Measurements from ENCODE around the gene TSPAN11.

Gene TSPAN11

GRCh38 chr12:30902596-30902995 lies 24.0 kb upstream of the TSPAN11 start:
- Histone ChIP-seq H3K36me3 (replicated peaks in 1 of 2; ENCODE audit: control insufficient read depth in 2 of 2, insufficient read depth in 2 of 2, low read length in 2 of 2) (no peaks in the 10 kb centered on the region), H3K27ac (replicated peaks; ENCODE audit: low read length) (no peak overlapping the region), H2BK12ac (ENCODE audit: low read length) (no peak overlapping the region), H3K4me3 (ENCODE audit: low read length in 2 of 2) (no peak overlapping the region), H3K18ac (ENCODE audit: low read length) (no peak overlapping the region), H3K4me2 (ENCODE audit: insufficient read depth, low read length, poor library complexity, severe bottlenecking) (no peak overlapping the region), H2BK120ac (ENCODE audit: low read depth, low read length) (no peak overlapping the region), H3K23ac (ENCODE audit: low read depth, low read length, poor library complexity) (no peak overlapping the region), H2BK15ac (ENCODE audit: low read length) (no peak overlapping the region), H3K27me3 (ENCODE audit: control insufficient read depth in 3 of 3, insufficient read depth in 3 of 3, low read depth in 1 of 3, low read length in 3 of 3) (peaks cover 0 to 4% (median 0%) of the 10 kb centered on the region in 3 experiments), H3K79me1 (ENCODE audit: low read depth, low read length) (no peaks in the 10 kb centered on the region), H2AFZ (ENCODE audit: low read length) (no peak overlapping the region), H2AK5ac (ENCODE audit: low read depth, low read length) (no peak overlapping the region), H4K91ac (ENCODE audit: low read depth, low read length, poor library complexity) (no peak overlapping the region), H3K4ac (ENCODE audit: low read length) (no peak overlapping the region), H3K9ac (ENCODE audit: low read depth, low read length, poor library complexity) (no peak overlapping the region), H3K4me1 (ENCODE audit: control insufficient read depth in 2 of 2, insufficient read depth in 1 of 2, low read depth in 1 of 2, low read length in 2 of 2) (peaks cover 0 to 5% of the 10 kb centered on the region in 2 donors), H4K8ac (ENCODE audit: low read depth, low read length) (no peak overlapping the region), H2BK5ac (ENCODE audit: low read length) (no peak overlapping the region), H3K9me3 (replicated peaks in 1 of 2; ENCODE audit: control insufficient read depth in 2 of 2, insufficient read depth in 1 of 2, low read depth in 1 of 2, low read length in 2 of 2) (peaks cover 0 to 3% of the 10 kb centered on the region in 2 donors), H3K14ac (ENCODE audit: low read length) (no peak overlapping the region)
- DNase-seq (ENCODE audit: low spot score) = no peak
- no CpG with 5 or more reads among the region's 4 CpGs for WGBS, 2 donors (ENCODE audit: extremely low coverage in 2 of 2, insufficient read length in 2 of 2, insufficient replicate concordance in 1 of 2)

GRCh38 chr12:30905463-30906009 lies 21.0 kb upstream of the TSPAN11 start:
- H2BK12ac ChIP-seq (ENCODE audit: low read length) = no peak overlapping the region
- H2AK5ac ChIP-seq (ENCODE audit: low read depth, low read length) = no peak overlapping the region
- no peak overlapping the region for H2BK15ac ChIP-seq (ENCODE audit: low read length)
- H2BK5ac ChIP-seq (ENCODE audit: low read length) = no peak overlapping the region
- H3K4me2 ChIP-seq (ENCODE audit: insufficient read depth, low read length, poor library complexity, severe bottlenecking) = no peak overlapping the region
- no peak overlapping the region for H3K4ac ChIP-seq (ENCODE audit: low read length)
- no peak overlapping the region for H4K8ac ChIP-seq (ENCODE audit: low read depth, low read length)
- H3K18ac ChIP-seq (ENCODE audit: low read length) = no peak overlapping the region
- H3K9ac ChIP-seq (ENCODE audit: low read depth, low read length, poor library complexity) = no peak overlapping the region
- H3K4me1 ChIP-seq (ENCODE audit: control insufficient read depth in 2 of 2, insufficient read depth in 1 of 2, low read depth in 1 of 2, low read length in 2 of 2) = peaks cover 0 to 5% of the 10 kb centered on the region in 2 donors
- no peak overlapping the region for H4K91ac ChIP-seq (ENCODE audit: low read depth, low read length, poor library complexity)
- peaks cover 0 to 4% (median 0%) of the 10 kb centered on the region in 3 experiments for H3K27me3 ChIP-seq (ENCODE audit: control insufficient read depth in 3 of 3, insufficient read depth in 3 of 3, low read depth in 1 of 3, low read length in 3 of 3)
- H3K9me3 ChIP-seq (replicated peaks in 1 of 2; ENCODE audit: control insufficient read depth in 2 of 2, insufficient read depth in 1 of 2, low read depth in 1 of 2, low read length in 2 of 2) = peaks cover 0 to 3% of the 10 kb centered on the region in 2 donors
- no peak overlapping the region for H2BK120ac ChIP-seq (ENCODE audit: low read depth, low read length)
- no CpG with 5 or more reads among the region's 6 CpGs for WGBS, 2 donors (ENCODE audit: extremely low coverage in 2 of 2, insufficient read length in 2 of 2, insufficient replicate concordance in 1 of 2)
- no peak for DNase-seq (ENCODE audit: low spot score)
- no peaks in the 10 kb centered on the region for H3K36me3 ChIP-seq (replicated peaks in 1 of 2; ENCODE audit: control insufficient read depth in 2 of 2, insufficient read depth in 2 of 2, low read length in 2 of 2)
- no peak overlapping the region for H3K4me3 ChIP-seq (ENCODE audit: low read length in 2 of 2)
- H3K79me1 ChIP-seq (ENCODE audit: low read depth, low read length) = no peaks in the 10 kb centered on the region
- no peak overlapping the region for H3K14ac ChIP-seq (ENCODE audit: low read length)
- no peak overlapping the region for H3K23ac ChIP-seq (ENCODE audit: low read depth, low read length, poor library complexity)
- H2AFZ ChIP-seq (ENCODE audit: low read length) = no peak overlapping the region
- peak overlapping the region; percentile 30 for H3K27ac ChIP-seq (replicated peaks; ENCODE audit: low read length)

- Histone ChIP-seq H3K18ac (ENCODE audit: low read length) (no peak overlapping the region), H3K4me3 (ENCODE audit: low read length in 2 of 2) (no peak overlapping the region), H3K27ac (replicated peaks; ENCODE audit: low read length) (no peak overlapping the region), H2BK5ac (ENCODE audit: low read length) (no peak overlapping the region), H4K8ac (ENCODE audit: low read depth, low read length) (no peak overlapping the region), H3K79me1 (ENCODE audit: low read depth, low read length) (no peaks in the 10 kb centered on the region), H3K23ac (ENCODE audit: low read depth, low read length, poor library complexity) (no peak overlapping the region), H3K4me2 (ENCODE audit: insufficient read depth, low read length, poor library complexity, severe bottlenecking) (no peak overlapping the region), H3K4ac (ENCODE audit: low read length) (no peak overlapping the region), H2BK15ac (ENCODE audit: low read length) (no peak overlapping the region), H3K9ac (ENCODE audit: low read depth, low read length, poor library complexity) (no peak overlapping the region), H3K4me1 (ENCODE audit: control insufficient read depth in 2 of 2, insufficient read depth in 1 of 2, low read depth in 1 of 2, low read length in 2 of 2) (peaks cover 2 to 8% of the 10 kb centered on the region in 2 donors), H3K14ac (ENCODE audit: low read length) (no peak overlapping the region), H3K27me3 (ENCODE audit: control insufficient read depth in 3 of 3, insufficient read depth in 3 of 3, low read depth in 1 of 3, low read length in 3 of 3) (no peaks in the 10 kb centered on the region), H3K9me3 (replicated peaks in 1 of 2; ENCODE audit: control insufficient read depth in 2 of 2, insufficient read depth in 1 of 2, low read depth in 1 of 2, low read length in 2 of 2) (no peaks in the 10 kb centered on the region), H2AFZ (ENCODE audit: low read length) (no peak overlapping the region), H2BK12ac (ENCODE audit: low read length) (no peak overlapping the region), H4K91ac (ENCODE audit: low read depth, low read length, poor library complexity) (no peak overlapping the region), H3K36me3 (replicated peaks in 1 of 2; ENCODE audit: control insufficient read depth in 2 of 2, insufficient read depth in 2 of 2, low read length in 2 of 2) (no peaks in the 10 kb centered on the region), H2AK5ac (ENCODE audit: low read depth, low read length) (no peak overlapping the region), H2BK120ac (ENCODE audit: low read depth, low read length) (no peak overlapping the region)
- WGBS, 2 donors (ENCODE audit: extremely low coverage in 2 of 2, insufficient read length in 2 of 2, insufficient replicate concordance in 1 of 2) = no CpG with 5 or more reads among the region's 4 CpGs
- no peak for DNase-seq (ENCODE audit: low spot score)
These were observed 18.3 kb upstream of the TSPAN11 start for GRCh38 chr12:30908076-30908721.

GRCh38 chr12:30908722-30909348 lies 17.7 kb upstream of the TSPAN11 start:
- Histone ChIP-seq H3K79me1 (ENCODE audit: low read depth, low read length) (no peaks in the 10 kb centered on the region), H2BK120ac (ENCODE audit: low read depth, low read length) (no peak overlapping the region), H2AK5ac (ENCODE audit: low read depth, low read length) (no peak overlapping the region), H3K4ac (ENCODE audit: low read length) (no peak overlapping the region), H3K9me3 (replicated peaks in 1 of 2; ENCODE audit: control insufficient read depth in 2 of 2, insufficient read depth in 1 of 2, low read depth in 1 of 2, low read length in 2 of 2) (no peaks in the 10 kb centered on the region), H3K14ac (ENCODE audit: low read length) (no peak overlapping the region), H2BK15ac (ENCODE audit: low read length) (no peak overlapping the region), H3K27ac (replicated peaks; ENCODE audit: low read length) (no peak overlapping the region), H3K4me3 (ENCODE audit: low read length in 2 of 2) (no peak overlapping the region), H3K4me2 (ENCODE audit: insufficient read depth, low read length, poor library complexity, severe bottlenecking) (no peak overlapping the region), H2BK5ac (ENCODE audit: low read length) (no peak overlapping the region), H3K18ac (ENCODE audit: low read length) (no peak overlapping the region), H2BK12ac (ENCODE audit: low read length) (no peak overlapping the region), H3K36me3 (replicated peaks in 1 of 2; ENCODE audit: control insufficient read depth in 2 of 2, insufficient read depth in 2 of 2, low read length in 2 of 2) (no peaks in the 10 kb centered on the region), H3K23ac (ENCODE audit: low read depth, low read length, poor library complexity) (no peak overlapping the region), H4K8ac (ENCODE audit: low read depth, low read length) (no peak overlapping the region), H3K27me3 (ENCODE audit: control insufficient read depth in 3 of 3, insufficient read depth in 3 of 3, low read depth in 1 of 3, low read length in 3 of 3) (no peaks in the 10 kb centered on the region), H3K9ac (ENCODE audit: low read depth, low read length, poor library complexity) (no peak overlapping the region), H4K91ac (ENCODE audit: low read depth, low read length, poor library complexity) (no peak overlapping the region), H3K4me1 (ENCODE audit: control insufficient read depth in 2 of 2, insufficient read depth in 1 of 2, low read depth in 1 of 2, low read length in 2 of 2) (peaks cover 2 to 10% of the 10 kb centered on the region in 2 donors), H2AFZ (ENCODE audit: low read length) (no peak overlapping the region)
- WGBS, 2 donors (ENCODE audit: extremely low coverage in 2 of 2, insufficient read length in 2 of 2, insufficient replicate concordance in 1 of 2) = 100% methylated on average over 1 of the region's 3 CpGs; no CpG with 5 or more reads in 1 of the 2 donors
- DNase-seq (ENCODE audit: low spot score) = no peak

All from neuronal stem cell (in vitro differentiated cells).